Measurements from ENCODE around the gene CCDC54. TPM values are rescaled to one million over a fixed set of nuclear protein-coding genes. Genes with fewer than 3 reads are reported as not detected.

Gene CCDC54
- total RNA-seq, 1 donor from 2014 or later: 0.16 TPM

DNA sequence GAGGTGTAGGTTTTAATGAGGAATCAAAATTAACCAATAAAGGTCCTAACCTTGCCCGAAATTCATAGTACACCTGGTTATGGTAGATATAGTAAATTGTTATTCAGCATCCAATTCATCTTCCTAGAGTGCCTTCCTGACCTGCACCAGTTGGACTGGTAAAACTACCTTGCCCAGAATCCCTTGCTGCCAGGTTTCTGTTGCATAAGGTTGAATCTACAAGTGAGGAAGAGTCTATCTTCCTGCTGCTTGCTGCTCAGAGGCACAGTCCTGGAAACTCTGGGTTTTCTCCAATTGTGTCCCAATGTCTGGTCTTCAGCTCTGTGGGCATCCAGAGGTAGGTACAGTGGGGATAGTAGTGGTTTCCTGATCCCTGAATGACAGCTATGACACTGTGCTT is 17.3 kb downstream of the CCDC54 start:
- no peak for DNase-seq

DNA sequence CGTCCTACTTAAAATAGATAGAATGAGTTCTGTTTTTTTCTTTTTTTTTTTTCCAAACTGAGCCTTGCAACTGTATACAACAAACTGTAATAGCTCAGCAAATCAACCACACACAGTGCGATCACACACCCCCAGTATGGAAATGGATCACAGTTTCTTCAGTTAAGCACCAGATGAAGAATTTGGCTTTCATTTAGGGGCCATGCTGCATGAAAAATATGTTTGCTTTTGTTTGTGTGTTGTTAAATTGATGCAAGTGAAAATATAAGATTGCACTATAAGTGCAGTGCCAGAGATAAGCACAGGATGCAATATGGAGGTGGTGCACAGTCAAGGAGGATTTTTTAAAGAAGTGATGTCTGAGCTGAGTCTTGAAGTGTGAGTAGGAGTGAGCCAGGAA is 17.8 kb downstream of the CCDC54 start:
- DNase-seq: no peak

DNA sequence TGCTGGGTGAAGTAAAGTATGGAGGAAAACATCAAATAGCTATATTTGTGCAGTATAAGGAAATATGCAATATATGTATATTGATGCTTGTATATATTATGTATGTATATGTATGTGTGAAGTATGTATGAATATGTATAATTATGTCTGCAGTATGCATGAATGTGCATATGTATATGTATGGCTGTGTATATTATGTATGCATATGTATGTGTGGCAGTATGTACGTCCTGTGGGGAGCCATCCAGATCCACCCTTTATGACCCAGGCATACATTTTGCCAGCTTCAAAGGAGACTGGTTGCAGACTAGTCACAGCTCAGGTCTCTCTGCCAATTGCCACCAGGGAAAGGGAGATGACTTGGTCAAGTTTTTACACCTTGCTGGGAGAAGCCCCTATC is 24.1 kb downstream of the CCDC54 start:
- DNase-seq: no peak

DNA sequence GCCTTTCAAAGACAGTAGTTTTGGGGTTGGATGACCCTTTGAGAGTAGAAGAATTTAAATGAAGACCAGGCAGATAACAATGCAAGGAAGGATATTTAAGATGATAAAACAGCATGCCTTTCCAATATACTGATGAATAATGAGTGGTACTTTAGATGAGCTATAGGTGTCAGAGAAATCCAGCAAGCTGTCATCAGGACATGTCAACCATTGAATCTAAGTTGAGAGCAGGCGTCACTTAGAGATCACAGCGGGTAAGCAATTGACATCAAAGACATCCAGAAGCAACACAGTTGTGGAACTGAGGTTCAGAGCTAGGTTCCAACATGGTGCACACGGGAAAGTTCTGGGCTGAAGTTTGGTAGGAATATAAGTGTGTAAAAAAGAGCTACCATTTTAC is 25.0 kb downstream of the CCDC54 start:
- DNase-seq: no peak

DNA sequence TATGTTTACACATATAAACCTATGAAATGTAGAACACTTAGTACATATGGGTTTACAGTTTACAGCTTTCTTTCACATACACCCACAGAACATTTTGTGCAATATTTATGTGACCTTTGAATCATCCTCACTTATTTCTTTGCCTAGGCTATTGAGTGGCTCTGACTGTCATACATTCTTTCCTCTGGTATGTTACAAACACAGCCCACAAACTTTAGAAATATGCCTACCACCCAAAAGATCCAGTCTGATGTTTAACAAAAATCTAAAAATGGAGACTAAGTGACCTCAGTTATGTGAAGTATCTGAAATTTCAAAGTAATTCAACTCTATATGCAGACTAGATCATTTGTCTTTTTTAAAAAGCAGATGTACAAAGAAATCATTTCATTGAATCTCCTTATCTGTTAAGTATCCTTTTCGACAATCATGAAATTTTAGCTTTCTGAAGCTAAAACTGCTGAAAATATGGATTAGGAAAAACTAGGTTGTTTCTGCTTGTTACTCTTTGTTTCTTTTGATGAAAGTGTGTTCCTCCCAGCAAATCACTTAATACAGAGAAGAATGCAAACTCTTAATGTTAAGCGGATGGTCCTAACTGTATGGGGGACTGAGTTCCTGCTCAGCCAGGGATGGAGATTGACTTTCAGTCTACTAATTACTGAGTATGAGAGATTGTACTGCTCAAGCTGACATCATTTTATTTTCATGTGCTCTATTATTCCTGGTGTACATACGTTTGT is 27.7 kb downstream of the CCDC54 start:
- DNase-seq: no peak

DNA sequence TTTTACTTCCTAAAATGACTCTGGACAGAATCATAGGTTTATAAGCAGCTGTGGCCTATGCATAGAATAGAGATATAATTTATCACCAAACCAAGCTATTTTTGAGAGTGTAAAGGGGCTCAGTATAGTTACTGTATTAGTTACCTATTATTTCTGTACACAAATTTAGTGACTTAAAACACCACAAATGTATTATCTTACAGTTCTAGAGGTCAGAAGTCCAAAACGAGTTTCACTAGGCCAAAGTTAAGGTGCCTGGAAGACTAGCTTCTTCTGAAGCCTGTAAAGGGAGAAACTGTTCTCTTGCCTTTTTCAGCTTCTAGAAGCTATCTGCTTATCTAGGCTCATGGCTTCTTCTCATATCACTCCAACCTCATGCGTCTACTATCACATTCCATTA is 30.1 kb downstream of the CCDC54 start:
- DNase-seq: no peak

DNA sequence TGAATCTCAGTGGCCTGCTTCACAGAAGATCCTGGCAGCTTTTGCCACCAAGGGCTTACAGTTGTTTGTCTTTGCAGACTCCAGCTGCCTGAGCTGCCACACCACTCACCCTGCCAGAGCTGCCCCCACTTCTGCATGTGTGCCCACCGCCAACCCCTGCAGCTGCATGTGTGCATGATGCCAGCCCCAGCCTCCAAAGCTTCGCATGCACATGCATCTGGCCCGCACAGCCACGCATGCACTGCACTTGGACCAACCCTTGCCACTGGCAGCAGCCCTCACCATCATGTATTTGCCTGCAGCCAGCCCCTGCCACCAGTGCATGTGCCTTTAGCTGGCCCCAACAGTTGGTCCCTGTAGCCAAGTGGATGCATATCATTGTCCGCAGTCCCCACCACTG is 31.3 kb downstream of the CCDC54 start:
- no peak for DNase-seq

DNA sequence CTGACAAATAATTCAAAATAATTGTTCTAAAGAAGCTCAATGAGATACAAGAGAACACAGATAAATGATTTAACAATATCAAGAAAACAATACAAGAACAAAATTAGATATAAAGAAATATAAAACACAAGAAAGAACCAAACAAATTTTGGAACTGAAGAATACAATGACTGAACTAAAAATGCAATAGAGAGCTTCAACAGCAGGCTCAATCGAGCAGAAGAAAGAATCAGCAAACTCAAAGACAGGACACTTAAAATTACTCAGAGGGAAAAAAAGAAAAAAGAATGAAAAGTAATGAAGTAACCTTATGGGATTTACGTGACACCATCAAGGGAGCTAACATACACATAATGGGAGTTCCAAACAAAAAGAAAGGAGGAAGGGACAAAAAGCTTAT is 32.1 kb downstream of the CCDC54 start:
- DNase-seq: no peak

DNA sequence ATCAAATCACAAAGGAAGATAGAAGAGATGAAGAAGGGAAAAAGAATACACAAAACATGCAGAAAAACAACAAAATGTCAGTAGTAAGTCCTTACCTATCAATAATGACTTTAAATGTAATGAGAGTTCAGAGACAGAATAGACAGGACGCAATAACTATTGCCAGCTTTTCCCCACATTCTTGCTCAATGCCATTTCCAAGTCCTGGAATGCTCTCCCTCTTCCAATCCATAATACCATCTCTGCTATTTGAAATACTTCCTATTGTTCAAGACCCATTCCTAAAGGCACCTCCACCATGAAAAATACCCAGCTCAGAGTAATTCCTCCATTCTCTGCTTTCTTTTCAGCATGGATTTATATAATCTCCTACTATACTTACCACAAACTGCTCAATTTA is 33.4 kb downstream of the CCDC54 start:
- no peak for DNase-seq

DNA sequence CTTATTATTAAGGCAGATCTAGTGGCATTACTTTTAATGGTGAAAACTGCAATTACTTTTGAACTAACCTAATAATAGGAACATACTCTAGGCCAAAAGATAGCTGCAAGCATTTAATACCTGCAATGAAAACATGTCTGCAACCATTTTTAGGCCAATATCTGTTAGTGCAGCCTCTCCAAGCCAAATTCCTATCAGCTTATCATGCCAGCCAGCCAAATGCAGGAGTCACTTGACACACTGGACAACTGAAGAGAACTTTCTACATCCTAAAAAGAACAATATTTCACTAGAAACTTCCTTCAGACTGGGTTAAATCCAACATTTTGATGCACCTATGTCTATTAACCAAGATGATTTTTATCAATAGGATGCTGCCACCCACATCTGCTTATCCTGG is 33.8 kb downstream of the CCDC54 start:
- no peak for DNase-seq

DNA sequence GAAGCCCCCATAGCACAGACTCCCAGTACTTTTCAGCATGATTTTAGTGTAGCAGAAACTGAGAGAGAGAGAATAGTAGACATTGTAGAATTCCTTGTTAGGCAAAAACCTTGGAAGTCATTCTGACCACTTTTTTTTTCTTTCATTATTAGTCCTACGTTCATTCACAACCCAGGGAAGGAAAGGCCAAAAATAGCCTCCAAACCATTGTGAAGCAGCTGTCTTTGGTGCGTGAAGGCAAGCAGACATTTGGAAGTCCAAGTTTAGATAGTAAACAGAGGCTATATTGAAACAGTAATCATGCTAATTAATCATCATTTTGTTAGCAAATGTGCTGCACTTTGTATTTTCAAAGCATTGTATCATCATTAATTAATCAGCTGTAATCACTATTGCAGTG is 34.5 kb downstream of the CCDC54 start:
- DNase-seq: no peak

DNA sequence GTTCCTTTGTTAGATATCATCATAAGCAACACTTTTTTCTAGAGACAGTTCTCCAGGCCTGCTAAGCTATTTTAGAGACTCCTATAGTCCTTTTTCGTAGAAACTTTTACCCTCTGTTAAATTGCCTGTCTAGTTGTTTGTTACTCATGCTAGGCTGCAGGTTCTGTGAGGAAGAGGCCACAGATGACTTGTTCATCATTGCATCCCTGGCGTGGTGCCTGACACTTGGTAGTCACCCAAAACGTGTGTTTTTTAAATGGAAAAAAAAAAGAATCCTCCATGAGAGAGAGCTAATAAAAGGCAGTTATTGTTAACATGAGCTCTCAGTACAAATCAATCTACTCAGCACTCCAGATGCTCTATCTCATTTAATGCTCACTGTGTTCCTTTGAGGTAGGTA is 35.1 kb downstream of the CCDC54 start:
- DNase-seq: no peak

DNA sequence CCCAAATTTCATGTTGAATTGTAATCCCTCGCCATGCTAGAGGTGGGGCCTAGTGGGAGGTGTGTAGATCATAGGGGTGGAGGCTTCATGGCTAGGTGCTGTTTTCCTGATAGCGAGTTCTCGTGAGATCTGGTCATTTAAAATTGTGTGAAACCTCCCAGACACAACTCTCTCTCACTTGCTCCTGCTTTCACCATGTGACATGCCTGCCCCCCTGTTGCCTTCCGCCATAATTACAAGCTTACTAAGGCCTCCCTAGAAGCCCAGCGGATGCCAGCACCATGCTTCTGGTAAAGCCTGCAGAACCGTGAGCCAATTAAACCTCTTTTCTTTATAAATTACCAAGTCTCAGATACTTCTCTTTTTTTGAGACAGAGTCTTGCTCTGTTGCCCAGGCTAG is 36.0 kb downstream of the CCDC54 start:
- DNase-seq: no peak

DNA sequence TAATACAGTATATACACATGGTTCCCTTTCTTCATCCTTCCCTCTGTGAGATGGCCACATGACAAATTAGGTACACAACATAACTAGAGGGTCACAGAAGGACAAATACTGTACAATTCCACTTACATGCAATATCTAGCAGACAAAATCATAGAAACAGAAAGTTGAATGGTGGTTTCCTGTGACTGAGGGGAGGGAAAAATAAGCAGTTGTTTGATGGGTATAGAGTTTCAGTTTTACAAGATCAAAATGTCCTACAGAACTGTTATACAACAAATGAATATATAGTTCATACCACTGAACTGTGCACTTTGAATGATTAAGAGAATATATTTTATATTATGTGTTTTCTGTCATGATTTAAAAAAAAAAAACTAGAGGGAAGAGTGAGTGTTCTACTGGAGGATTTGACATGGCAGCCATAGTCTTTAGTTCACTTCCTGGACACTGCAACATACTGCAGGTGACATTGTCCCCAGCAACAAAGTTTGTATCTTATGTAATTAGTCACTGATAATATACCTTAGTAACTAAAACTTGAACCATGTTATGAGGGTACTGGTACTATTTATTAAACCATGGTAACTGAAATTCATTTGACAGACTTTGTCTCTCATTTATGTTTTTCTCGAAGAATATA is 37.2 kb downstream of the CCDC54 start:
- no peak for DNase-seq

DNA sequence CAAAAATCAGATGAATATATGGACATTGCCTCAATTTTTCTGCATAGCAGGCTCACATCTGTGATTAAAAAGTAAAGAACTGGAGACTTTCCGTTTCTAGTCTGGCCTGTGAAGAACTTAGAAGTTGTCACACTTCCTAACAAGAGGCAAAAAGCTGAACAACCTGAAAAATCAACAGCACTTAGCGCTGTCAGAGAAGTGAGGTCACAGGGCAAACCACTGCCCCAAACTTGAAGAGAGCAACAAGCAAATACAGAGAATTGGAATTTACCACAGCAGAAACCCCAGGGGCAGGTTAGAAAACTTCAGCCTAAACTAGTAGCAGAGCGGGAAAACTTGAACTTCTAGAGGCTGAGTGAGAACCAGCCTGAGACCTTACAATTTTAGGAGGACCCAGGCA is 38.9 kb downstream of the CCDC54 start:
- DNase-seq: no peak

DNA sequence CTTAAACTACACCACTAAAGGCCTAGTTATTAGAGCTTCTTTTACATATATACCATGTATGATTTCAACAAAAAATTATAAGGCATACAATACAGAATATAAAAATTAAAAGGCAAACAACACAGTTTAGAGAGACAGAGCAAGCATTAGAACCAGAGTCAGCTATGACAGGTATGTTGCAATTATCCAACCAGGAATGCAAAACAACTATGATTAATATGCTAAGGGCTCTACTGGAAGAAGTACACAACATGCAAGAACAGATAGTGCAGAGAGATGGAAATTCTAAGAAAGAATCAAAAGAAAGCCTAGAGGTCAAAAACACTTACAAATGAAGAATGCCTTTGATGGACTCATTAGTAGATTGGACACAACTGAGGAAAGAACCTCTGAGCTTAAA is 39.6 kb downstream of the CCDC54 start:
- DNase-seq: no peak

DNA sequence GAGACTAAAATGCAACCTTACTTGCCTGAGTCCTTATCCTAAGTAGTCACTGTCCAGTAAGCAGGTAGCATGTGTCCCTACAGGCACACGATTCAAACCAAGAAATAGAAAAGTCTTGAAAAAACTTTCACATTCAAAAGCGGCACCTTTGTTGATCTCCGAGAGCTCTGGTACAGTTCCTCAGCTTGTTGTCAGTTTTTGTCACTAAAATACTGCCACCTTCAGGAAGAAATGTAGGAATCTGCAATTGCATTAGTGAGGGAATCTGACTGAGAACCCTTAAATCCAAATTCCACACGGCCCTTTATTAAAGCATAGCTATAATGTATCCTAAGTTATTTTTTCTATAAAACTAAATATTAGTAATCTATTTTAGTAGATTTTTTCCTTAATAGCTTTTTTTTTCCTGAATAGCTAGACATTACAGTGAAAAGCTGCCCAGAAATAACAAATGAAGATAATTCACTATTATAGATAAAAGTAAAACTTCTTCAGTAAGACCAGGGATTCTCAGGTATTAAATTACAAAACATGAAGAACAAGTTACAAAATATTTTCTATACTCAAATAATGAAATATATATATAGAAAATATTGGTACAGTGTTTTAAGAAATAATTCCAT is 44.0 kb downstream of the CCDC54 start:
- DNase-seq: peak; percentile 2

DNA sequence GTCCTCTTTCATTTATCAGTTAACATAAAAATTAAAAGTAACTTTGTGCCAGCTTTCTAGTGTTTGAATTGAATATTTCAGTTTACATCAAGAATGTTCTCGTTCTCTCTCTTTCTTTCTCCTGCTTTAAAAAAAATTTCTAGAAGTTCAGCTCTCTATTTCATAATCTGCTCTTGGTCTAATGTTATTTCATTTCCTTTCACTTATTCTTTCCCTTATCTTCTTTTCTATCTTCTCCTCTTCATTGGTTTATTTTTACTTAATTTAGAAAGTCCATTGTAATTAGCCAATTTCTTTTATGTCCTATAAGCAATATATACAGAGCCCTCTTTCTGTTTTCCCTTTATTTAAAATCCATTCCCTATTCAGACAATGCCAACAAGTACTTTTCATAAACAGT is 44.6 kb downstream of the CCDC54 start:
- no peak for DNase-seq

DNA sequence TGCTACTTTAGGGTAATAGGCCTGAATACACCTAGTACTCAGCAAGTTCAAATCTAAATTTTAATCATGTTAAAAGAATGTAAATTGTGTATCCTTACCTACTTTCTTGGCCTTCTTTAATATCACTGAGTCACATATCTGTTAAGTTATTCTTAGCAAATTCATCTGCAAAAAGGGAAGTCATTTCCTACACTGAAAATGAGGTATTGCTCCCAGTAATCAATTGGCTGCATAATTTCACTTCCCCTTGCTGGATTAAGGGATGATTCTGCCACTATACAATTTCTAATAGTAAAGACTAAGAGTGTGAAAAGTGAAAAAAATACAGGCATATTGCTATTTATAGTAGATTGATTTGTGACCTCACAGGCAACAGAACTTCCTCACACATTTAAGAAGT is 47.8 kb downstream of the CCDC54 start:
- DNase-seq: no peak

DNA sequence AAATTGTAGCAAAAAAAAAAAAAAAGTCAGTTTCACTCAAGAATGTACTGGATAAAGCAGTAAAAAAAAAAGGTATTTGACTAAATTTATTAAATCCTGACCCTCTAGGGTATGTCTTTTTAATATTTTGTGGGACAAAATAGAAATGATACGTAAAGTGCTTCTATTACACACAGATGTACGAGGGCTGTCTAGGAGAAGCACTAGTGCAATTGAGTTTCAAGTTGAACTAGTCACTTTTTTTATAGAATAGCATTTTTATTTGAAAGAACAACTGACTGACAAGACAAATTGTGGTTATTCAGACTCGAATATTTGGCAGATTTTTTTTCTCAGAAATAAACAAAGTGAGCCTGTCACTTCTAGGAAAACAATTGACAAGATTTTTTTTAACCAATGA is 49.0 kb downstream of the CCDC54 start:
- no peak for DNase-seq
